GM18505 (cell line): Measurements from ENCODE around the gene LTO1.

ENCODE experiments used
- ATAC-seq: cut with Tn5 transposase; IDR thresholded peaks from one replicate; pipeline ENCODE4 v1.9.1; 2021; ENCODE audit not compliant: unreplicated experiment
- POLR2A ChIP-seq: IDR thresholded peaks from 4 replicates; pipeline ENCODE4 v1.6.1; 2011; ENCODE audit warnings: borderline replicate concordance; ENCODE audit not compliant: insufficient read depth, insufficient read length; ENCODE audit errors: extremely low read depth

The LTO1 gene

DNA sequence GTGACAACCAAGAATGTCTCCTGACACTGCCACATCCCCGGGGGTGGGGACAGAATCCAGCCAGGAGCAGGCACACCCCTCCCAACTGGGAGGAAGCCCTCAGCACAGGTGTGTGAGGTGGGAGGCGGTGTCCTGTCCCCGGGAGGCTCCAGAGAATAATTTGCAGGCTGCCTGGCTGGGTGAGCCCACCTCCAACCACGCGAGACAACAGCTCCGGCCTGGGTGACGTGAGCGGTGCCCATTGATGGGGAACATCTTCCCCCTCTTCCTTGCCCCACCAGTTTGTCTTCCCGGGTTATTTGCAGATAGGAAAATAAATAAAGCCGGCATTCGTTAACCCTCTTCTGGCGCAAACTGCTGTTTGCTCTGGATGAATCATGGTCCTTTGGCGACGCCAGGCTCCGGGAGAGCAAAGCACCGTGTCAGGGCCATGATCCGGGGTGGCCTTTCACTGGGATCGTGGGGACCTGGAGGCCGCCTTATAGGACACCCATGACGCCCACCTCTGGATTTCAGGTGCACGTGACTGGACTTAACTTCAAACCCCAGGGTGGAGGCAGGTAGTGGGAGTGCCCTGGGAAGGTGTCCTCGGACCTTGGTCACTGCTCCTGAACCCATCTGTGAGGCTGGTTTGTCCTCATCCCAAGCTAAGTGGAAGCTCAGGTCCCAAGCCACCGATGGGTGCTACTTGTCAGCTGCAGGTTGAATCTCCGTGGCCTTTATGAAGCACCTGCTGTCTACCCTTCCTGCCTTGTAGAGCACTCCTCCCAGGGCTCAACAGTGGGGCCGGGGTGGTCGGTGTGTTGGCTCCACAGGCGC is 20.3 kb downstream of the LTO1 start:
- TF ChIP-seq POLR2A, result no peak
- ATAC-seq, result no peak

DNA sequence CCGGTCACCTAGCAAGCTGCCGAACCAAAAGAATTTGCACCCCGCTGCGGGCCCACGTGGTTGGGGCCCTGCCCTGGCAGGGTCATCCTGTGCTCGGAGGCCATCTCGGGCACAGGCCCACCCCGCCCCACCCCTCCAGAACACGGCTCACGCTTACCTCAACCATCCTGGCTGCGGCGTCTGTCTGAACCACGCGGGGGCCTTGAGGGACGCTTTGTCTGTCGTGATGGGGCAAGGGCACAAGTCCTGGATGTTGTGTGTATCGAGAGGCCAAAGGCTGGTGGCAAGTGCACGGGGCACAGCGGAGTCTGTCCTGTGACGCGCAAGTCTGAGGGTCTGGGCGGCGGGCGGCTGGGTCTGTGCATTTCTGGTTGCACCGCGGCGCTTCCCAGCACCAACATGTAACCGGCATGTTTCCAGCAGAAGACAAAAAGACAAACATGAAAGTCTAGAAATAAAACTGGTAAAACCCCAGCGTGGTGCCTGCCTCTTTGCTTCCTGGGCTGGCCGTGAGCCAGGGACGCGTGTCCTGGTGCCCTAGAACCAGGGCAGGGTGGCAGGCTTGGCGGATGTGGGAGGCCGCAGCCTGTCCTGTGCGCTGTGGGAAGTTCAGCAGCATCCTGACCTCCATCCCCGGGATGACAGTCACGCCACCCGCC is 21.0 kb downstream of the LTO1 start:
- no peak for TF ChIP-seq POLR2A

DNA sequence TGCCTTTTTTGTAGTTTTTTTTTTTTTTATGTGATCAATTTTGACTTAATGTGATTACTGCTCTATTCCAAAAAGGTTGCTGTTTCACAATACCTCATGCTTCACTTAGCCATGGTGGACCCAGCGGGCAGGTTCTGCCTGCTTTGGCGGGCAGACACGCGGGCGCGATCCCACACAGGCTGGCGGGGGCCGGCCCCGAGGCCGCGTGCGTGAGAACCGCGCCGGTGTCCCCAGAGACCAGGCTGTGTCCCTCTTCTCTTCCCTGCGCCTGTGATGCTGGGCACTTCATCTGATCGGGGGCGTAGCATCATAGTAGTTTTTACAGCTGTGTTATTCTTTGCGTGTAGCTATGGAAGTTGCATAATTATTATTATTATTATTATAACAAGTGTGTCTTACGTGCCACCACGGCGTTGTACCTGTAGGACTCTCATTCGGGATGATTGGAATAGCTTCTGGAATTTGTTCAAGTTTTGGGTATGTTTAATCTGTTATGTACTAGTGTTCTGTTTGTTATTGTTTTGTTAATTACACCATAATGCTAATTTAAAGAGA is 21.7 kb downstream of the LTO1 start:
- no peak for ATAC-seq
- no peak for TF ChIP-seq POLR2A

More for the DNA sequence above, 21.0 kb downstream of the LTO1 start:
- no peak for ATAC-seq

DNA sequence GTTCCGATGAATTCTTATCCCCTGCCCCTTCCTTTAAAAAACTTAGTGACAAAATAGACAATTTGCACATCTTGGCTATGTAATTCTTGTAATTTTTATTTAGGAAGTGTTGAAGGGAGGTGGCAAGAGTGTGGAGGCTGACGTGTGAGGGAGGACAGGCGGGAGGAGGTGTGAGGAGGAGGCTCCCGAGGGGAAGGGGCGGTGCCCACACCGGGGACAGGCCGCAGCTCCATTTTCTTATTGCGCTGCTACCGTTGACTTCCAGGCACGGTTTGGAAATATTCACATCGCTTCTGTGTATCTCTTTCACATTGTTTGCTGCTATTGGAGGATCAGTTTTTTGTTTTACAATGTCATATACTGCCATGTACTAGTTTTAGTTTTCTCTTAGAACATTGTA is 22.2 kb downstream of the LTO1 start:
- no peak for TF ChIP-seq POLR2A
- ATAC-seq, result no peak

DNA sequence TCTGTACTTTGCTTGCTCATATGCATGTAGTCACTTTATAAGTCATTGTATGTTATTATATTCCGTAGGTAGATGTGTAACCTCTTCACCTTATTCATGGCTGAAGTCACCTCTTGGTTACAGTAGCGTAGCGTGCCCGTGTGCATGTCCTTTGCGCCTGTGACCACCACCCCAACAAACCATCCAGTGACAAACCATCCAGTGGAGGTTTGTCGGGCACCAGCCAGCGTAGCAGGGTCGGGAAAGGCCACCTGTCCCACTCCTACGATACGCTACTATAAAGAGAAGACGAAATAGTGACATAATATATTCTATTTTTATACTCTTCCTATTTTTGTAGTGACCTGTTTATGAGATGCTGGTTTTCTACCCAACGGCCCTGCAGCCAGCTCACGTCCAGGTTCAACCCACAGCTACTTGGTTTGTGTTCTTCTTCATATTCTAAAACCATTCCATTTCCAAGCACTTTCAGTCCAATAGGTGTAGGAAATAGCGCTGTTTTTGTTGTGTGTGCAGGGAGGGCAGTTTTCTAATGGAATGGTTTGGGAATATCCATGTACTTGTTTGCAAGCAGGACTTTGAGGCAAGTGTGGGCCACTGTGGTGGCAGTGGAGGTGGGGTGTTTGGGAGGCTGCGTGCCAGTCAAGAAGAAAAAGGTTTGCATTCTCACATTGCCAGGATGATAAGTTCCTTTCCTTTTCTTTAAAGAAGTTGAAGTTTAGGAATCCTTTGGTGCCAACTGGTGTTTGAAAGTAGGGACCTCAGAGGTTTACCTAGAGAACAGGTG is 23.1 kb downstream of the LTO1 start:
- no peak for ATAC-seq
- TF ChIP-seq POLR2A, result no peak

DNA sequence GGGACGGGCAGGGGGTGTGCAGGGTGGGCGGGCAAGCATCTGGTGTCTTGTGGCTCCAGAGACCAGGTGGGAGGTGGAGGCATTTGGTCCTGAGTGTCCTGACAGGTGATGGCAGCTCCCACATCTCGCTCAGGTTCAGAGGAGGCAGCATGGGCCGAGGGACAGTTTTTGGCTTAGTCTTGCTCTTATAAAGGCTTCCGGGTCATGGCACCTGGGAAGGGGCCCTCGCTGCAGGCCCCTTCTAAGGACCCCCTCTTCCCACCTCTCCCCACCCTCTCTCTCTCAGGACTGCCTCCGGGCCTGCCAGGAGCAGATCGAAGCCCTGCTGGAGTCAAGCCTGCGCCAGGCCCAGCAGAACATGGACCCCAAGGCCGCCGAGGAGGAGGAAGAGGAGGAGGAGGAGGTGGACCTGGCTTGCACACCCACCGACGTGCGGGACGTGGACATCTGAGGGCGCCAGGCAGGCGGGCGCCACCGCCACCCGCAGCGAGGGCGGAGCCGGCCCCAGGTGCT is 24.3 kb downstream of the LTO1 start:
- no peak for TF ChIP-seq POLR2A
- ATAC-seq, result no peak

DNA sequence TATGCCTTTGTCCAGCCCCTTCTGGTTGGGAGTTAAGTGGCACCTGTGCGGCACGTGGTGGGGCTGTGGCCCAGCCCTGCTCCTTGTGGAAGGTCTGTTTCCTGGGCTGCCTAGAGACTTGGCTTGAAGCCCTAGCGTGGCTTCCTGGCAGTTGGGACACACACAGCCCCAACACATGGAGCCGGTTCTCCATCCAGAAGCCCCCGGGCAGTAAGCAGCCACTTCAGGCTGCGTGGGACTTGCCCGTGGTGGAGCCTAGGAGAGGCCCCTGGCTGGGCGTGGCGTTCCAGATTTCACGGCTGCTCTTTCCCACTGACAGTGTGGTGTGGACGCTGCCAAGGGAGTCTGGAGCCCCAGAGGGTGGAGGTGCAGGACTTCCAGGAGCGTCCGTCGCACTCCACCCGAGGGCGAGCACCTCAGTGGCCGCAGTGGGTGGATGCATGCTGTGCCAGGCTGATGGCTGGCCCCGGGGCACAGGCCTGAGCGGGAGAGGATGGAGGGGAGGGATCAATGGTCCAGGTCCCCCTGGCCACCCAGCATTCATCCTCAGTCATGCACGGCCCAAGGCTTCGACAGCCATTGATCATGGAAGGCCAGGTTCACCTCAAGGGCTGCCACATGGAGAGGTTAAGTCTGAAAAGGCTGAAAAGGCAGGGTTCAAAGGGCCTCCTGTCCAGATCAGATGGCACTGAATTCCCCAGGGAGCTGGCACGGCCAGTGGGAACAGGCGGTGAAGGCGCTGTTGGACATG is 24.9 kb downstream of the LTO1 start:
- ATAC-seq, result no peak
- no peak for TF ChIP-seq POLR2A

DNA sequence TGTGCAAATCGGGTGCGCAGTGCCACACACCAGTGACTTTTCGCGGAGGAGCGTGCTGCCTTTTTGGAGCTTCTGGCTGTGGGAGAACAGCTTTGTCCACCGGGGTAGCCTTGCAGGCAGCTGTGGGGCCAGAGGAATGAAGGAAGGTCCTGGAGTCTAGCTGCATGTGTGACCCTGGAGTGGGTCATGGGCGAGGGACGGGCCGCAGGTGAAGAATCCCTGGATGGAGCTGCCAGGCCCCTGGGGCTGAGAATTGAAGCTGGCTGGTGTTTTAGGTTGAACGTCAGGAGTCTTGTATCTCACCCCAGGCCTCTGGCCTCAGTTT is 25.6 kb downstream of the LTO1 start:
- TF ChIP-seq POLR2A, result no peak
- no peak for ATAC-seq

DNA sequence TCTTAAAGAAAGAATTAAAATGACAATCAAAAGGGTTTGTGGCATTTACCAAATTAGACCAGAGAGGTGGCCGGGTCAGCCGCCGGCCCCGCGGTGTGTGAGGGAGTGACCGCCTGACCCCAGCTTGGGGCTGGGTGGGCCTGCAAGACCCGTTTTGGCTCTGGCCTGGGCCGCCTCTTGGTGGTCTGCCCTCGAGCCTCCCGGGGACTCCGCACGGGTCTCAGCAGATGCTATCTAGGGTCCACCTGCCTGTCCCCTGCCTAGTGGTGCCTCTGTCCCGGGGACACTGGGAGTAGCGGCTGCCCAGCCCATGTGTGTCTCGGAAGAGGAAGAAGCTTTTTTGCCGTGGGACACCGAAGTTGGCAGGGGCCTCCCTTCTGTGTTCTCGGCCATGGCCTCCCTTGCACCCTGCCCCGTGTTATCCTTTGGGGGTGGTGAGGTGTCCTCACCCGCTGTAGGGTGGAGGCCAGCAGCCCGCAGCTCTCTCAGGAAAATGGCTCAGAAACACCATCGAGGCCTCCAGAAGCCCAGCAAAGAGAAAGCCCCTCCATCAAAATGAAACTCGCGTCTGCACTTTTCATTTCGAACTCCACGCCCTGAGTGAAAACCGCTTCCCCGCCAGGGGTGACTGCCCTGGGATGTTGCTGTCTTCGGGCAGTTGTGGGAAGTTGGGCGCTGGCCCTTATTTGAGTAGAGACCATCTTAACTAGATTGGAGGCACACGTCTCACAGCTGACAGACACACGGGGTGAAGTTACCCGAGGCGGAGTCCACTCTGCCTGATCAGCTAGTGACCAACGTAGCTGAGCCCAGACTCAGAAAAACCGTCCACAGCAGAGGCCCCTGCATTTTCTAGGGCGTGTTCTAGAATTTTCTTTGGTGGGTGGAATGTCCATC is 26.2 kb downstream of the LTO1 start:
- TF ChIP-seq POLR2A, result no peak
- no peak for ATAC-seq

DNA sequence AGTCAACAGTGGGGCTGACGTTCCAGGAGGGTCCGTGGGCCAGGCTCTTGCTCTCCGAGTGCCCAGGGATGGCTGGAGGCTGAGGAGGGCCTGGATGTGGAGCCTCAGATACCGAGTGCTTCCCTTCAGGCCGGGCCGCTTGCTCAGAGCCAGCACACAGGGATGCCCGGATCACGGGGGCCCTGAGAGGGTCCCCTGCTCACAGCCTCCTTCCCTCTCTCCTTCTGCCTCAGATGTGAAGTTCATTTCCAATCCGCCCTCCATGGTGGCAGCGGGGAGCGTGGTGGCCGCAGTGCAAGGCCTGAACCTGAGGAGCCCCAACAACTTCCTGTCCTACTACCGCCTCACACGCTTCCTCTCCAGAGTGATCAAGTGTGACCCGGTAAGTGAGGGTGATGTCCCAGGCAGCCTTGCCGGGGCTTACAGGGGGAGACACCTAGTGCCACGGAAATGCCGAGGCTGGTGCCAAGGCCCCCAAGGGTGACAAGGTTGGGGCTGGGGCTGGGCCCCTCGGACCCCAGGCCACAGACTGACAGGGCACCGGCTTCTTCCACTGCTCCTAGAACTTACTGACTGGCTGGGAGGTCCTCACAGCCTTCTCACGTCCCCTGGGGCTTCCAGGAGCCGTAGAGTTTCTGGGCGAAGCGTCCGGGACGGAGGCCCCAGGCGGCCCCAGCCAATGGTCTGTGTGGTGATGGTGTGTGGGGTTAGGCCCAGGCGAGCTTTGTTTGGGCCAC is 27.2 kb downstream of the LTO1 start:
- ATAC-seq, result no peak
- TF ChIP-seq POLR2A, result no peak

DNA sequence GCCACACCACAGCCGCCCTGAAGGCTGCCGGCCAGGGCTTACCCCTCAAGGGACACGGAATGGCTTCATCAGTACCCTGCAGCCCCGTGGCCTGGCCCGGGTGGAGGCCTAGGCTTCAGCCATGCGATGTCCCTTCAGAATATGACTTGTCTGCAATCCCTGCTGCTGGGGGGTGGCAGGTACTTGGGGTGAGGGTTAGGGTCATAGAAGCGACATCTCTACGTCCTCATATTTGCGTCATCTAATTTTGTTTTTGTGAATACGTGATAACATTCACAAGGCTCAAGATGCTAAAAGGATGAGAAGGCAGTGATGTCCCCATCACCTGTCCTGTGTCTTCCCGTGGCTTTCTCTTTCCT is 27.8 kb downstream of the LTO1 start:
- TF ChIP-seq POLR2A, result no peak
- no peak for ATAC-seq
